GM19025 (cell line): ENCODE data around the gene EPHA3.

Source experiments
- ATAC-seq: cut with Tn5 transposase; IDR thresholded peaks from one replicate; pipeline ENCODE4 v1.9.1; 2021; ENCODE audit warnings: mild to moderate bottlenecking, low read depth, moderate library complexity; ENCODE audit not compliant: unreplicated experiment

Gene EPHA3

GRCh38 chr3:89278302-89279025 is 171.0 kb downstream of the EPHA3 start:
- ATAC-seq = no peak

DNA sequence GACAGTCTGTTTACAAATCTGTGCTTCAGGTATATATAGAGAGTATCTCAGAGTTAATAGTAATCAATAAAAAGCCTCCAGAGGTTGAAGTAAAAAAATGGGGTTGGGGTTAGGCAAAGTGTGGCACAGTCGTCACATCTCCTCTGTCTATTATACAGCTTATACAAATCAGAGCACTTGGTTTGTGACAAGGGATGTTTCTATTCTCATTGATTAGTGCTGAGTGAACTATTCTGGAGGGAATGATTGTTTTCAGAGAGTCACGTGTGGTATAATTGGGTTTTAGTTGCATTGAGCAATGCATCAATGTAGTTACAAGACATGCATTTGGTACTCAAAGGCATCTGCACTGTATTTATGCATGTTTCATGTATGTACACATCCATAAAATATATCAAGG is 172.9 kb downstream of the EPHA3 start:
- no peak for ATAC-seq

GRCh38 chr3:89280822-89281365 is 173.5 kb downstream of the EPHA3 start:
- no peak for ATAC-seq

DNA sequence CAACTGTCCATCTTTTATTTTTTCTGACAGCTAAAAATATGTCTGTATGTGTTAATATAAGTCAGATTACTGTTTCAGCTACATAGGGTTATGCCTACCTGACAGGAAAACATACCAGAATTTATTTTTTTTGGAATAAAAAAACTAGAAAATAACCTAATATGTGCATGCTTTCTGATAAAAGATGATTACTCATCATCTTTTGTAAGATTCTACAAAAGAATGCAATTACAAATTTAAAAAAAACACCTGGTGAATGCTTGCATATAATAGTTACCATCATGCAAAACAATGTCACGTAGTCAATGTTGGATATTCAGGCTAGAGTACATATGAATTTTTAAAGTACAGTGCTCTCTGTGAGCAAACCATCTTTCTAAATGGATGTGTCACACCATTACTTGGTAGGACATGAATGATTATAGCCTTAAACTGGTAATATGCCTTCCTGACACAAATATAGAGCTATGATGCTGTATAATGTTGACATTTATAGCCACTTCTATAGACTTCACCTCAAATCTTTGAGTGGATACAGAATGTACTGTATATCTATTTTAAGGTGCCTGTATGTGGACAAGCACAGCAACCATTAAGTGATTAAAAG is 180.6 kb downstream of the EPHA3 start:
- no peak for ATAC-seq

DNA sequence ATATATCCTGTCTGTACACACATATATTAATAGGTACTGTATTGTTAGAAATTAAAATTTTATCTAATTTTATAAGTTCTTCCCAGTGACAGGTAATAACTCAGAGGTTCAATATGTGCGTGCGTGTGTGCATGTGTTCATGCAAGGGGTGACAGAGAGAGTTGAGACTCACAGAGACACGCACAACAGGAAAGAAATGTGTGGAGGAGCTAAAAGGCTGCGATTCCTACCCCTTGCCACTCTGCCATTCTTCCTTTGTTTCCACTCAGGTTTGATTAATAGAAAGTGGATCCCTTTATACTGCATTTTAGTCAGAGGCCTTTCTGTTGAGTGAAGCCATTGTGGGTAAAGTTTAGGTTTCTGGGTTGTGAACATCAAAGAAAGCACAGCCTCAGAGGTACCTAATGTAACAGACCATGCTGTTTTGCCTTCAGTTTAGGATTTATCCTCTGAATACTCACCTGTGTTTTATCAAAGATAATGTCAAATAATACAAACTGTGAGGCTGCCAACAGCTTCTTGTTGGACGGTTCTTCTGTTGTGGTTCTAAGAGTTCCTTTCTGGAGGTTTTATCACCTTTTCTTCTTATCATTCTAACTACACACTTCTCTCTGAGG is 182.3 kb downstream of the EPHA3 start:
- no peak for ATAC-seq

- ATAC-seq = no peak
Observed at GRCh38 chr3:89297199-89297598, 189.8 kb downstream of the EPHA3 start.

GRCh38 chr3:89300526-89300925 is 193.1 kb downstream of the EPHA3 start:
- no peak for ATAC-seq

- ATAC-seq = no peak
Observed at GRCh38 chr3:89300981-89301380, 193.6 kb downstream of the EPHA3 start.

DNA sequence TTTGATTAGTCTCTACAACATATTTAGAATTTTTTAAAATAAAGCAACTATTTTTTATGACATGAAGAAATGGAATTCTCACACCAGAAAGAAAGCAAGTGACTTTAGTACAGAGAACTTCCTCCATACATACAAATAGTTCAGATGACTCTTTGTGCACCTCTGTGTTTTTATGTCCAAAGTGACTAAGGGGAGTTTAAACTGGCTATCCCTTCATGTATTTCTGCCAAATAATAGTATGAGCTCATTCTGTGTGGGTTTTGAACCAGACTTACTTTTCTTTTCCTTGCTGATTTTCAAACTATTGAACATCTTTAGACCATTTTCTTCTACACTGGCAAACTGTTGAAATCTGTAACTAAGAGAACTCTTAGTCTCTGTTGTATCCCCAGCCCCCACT is 196.3 kb downstream of the EPHA3 start:
- no peak for ATAC-seq

- ATAC-seq = no peak
Observed at GRCh38 chr3:89306540-89306939, 199.1 kb downstream of the EPHA3 start.

GRCh38 chr3:89311581-89311980 is 204.2 kb downstream of the EPHA3 start:
- ATAC-seq = no peak

- no peak for ATAC-seq
Observed at GRCh38 chr3:89312141-89312540, 204.7 kb downstream of the EPHA3 start.

DNA sequence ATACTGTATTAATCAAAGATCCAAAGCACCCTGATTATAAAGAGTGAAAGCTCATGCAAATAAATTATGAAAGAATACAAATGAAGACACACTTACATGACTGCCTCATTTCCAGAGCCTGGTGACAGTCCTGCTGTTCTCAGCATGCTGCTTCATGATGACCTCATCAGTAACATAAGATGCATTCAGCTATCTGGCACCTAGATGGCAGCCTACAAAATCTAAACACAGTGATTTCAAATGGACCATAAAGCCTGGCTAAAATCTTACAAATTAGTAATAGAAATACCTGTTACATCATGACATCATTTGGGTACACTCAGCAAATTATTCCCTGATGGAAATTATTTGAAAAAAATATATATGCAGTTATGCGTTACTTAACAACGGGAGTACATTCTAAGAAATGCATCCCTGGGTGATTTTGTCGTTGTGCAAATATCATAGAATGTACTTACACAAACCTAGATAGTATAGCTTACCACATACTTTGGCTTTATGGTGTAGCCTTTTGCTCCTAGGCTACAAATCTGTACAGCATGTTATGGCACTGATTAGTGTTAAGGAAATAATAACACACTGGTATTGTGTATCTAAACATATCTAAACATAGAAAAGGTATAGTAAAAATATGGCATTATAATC is 207.2 kb downstream of the EPHA3 start:
- no peak for ATAC-seq

GRCh38 chr3:89315750-89316470 is 208.5 kb downstream of the EPHA3 start:
- ATAC-seq = no peak

GRCh38 chr3:89320186-89320585 is 212.8 kb downstream of the EPHA3 start:
- ATAC-seq = no peak

DNA sequence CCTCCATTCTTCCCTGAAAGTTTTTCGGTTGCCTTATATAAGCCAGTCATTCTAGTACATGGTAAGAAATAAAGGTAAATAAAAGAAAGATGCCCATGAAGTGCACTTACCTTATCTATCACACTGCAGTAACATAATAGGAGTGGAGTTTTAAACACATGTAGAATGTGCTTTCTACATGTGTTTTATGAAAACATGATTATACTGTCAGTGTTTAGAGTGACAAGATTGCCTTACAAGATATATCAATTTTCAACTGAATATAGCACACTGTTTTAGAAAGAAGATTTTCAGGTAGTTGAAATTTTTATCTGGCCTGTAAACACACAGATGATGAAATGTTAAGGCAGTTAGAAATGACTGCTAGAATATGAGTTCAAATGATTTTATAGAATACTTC is 219.6 kb downstream of the EPHA3 start:
- no peak for ATAC-seq

- ATAC-seq = no peak
Observed at GRCh38 chr3:89332386-89332785, 225.0 kb downstream of the EPHA3 start.

GRCh38 chr3:89332793-89333192 is 225.4 kb downstream of the EPHA3 start:
- no peak for ATAC-seq

GRCh38 chr3:89335693-89336092 is 228.3 kb downstream of the EPHA3 start:
- ATAC-seq = no peak

- no peak for ATAC-seq
Observed at GRCh38 chr3:89340408-89340807, 233.0 kb downstream of the EPHA3 start.

- no peak for ATAC-seq
Observed at GRCh38 chr3:89344076-89344475, 236.7 kb downstream of the EPHA3 start.
